Iris pigment epithelial cell (primary cell): Measurements from ENCODE around the gene ASB14.
"Not testable (repeated sequence)": the region's sequence is repeated elsewhere in the genome, so short reads cannot be mapped to it uniquely, and the experiment has no call there.

Experiments used
- DNase-seq: peaks from one replicate; pipeline ENCODE4 v3.0.0-alpha.2; 2011; ENCODE audit warnings: low read depth

ASB14 gene

DNA sequence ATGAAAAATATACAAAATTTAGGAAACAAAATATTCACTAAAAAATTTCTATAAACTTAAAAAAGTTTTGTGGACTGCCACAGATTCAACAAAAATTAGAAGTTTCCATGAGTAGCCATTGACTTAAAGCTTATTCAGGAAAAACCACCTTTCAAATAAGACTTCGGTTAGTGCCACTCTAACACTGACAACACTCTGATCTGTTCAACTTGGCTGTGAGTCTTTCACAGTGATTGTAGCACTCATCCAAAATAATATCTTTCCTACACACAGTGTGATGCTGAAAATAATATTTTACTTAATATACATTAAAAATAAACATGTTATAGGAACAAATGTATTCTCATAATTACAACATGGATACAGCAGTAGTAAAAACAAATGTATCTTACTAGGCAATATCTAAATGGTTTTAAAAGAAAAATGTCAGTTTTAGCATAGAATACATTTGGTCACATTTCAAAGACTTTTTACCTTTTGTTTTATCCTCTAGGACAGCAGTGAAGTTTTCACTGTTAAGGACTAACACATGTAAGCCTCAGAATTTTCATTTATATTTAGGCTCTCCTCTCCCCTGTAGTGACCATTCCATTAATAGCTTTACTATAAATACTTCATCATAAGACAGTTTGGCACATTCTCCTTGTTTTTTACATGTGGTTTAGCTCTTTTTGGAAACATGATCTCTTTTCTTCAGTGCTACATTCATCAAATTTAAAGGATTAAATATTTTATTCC lies at the start of gene ASB14:
TSS of gene ASB14 (minus strand) at position 527 of the 738 bp plus-strand sequence. CDS start 652 bp downstream, outside the sequence.
- DNase-seq: no peak

DNA sequence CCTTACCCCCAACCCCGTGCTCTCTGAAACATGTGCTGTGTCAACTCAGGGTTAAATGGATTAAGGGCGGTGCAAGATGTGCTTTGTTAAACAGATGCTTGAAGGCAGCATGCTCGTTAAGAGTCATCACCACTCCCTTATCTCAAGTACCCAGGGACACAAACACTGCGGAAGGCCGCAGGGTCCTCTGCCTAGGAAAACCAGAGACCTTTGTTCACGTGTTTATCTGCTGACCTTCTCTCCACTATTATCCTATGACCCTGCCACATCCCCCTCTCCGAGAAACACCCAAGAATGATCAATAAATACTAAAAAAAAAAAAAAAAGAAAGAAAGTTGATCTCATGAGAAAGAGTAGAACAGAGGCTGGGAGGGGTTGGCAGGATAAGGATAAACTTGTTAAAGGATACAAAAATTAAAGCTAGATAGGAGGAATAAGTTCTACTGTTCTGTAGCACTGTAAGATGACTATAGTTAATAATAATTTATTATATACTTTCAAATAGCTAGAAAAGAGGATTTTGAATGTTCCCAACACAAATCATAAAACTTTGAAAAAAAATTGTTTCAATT lies 46.7 kb upstream of the ASB14 start:
- not testable (repeated sequence) for DNase-seq

DNA sequence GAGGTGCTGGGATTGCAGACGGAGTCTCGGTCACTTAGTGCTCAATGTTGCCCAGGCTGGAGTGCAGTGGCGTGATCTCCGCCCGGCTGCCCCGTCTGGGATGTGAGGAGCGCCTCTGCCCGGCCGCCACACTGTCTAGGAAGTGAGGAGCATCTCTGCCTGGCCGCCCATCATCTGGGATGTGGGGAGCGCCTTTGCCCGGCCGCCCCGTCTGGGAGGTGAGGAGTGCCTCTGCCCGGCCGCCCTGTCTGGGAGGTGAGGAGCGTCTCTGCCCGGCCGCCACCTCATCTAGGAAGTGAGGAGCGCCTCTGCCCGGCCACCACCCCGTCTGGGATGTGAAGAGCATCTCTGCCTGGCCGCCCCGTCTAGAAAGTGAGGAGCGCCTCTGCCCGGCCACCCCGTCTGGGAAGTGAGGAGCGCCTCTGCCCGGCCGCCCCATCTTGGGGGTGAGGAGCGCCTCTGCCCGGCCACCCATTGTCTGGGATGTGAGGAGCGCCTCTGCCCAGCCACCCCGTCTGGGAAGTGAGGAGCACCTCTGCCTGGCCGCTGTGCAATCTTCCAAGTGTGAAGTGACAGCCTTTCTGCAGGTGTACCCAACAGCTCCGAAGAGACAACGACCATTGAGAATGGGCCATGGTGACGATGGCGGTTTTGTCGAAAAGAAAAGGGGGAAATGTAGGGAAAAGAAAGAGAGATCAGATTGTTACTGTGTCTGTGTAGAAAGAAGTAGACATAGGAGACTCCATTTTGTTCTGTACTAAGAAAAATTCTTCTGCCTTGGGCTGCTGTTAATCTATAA lies 46.0 kb upstream of the ASB14 start:
- DNase-seq: not testable (repeated sequence)

DNA sequence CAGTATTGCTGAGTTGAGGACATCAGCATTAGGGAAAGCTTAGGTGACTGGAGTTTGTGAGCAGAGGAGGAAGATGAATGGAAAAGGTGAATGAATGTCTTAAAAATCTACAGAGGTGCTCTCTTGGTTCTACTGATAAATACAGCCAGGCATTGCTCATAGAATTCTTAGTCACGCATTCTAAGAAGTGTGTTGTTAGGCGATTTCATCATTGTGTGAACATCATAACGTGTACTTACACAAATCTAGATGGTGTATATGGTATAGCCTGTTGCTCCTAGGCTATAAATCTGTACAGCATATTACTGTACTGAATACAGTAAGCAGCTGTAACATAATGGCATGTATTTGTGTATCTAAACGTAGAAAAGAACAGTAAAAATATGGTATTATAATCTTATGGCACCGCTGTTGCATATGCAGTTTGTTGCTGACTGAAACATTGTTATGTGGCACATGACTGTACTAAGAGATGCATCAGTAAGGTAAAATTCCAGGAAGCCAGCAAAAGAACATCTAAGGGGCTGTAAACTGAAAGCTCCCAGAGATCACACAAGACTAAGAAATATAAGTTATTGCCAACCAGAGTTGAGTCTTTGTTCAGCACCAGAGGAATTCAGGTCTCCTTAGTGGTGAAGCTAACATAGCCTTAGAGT lies 42.9 kb upstream of the ASB14 start:
- DNase-seq: no peak

DNA sequence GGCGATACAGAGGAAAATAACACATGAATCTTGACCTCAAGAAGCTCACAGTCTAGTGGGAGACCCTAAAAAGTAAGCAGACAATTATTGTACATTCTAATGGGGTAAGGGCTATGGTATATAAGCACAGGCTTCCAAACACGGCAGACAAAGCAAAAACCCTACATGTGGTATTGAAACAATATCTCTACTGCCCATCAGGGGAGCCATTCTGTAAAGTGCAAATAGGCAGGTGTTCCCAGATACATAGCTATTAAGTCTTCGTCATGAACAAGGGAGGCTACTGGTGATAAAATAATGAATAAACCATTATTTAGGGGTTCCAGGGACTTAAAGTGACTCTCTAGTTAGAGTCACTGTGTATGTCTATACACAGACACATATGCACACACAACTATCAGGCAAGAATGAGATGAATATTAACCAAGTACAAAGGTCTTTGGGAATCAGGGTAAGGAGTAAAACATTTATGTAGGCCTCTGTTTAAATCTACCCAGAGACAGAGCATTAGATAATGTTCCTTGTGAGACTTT lies 38.7 kb upstream of the ASB14 start:
- DNase-seq: no peak

DNA sequence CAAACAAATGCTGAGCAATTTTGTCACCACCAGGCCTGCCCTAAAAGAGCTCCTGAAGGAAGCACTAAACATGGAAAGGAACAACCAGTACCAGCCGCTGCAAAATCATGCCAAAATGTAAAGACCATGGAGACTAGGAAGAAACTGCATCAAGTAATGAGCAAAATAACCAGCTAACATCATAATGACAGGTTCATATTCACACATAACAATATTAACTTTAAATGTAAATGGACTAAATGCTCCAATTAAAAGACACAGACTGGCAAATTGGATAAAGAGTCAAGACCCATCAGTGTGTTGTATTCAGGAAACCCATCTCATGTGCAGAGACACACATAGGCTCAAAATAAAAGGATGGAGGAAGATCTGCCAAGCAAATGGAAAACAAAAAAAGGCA lies 34.0 kb upstream of the ASB14 start:
- DNase-seq: not testable (repeated sequence)

DNA sequence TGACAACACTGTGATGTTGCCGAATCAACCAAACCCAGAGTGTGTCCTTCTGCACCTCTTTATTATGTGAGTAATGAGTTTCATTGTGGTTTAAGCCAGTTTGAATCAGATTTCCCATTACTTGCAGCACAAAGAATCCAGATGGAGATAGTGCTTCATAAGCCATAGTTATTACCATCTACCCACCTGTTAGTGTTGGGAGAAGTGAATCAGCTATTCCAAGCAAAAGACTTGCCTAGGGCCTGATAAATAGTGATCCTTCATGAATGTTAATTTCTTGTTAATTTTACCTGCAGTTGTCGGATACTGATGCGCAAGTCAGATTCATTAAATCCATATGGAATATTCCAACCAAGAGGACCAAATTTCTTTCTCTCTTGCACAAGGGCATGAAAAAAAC lies 21.7 kb upstream of the ASB14 start:
- no peak for DNase-seq

DNA sequence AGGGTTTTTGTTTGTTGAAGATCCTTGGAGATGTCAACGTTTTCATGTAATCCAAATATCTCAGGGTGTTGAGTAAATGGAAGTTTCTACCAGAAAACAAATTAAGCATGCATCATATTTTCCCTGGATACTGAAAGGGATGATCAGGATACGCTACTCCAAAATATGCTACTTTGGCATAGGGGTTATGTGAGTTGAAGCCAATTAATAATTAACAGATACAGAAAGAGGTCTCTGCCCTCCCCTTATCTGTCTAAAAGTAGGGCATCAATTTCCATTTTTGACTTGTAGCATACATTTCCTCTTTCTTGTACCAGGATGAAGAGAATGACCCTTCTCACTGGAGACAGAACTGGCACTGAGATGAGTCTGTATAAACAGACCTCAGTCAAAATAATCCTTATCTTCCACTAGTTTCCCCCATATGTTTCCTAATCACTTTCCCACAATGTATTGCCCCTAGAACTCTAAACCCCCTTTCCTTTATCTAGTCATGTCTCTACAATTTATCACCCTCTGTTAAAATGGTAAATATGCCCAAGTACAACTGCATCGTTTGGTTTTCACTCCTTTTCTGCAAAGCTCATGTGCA lies 17.4 kb upstream of the ASB14 start:
- DNase-seq: no peak

DNA sequence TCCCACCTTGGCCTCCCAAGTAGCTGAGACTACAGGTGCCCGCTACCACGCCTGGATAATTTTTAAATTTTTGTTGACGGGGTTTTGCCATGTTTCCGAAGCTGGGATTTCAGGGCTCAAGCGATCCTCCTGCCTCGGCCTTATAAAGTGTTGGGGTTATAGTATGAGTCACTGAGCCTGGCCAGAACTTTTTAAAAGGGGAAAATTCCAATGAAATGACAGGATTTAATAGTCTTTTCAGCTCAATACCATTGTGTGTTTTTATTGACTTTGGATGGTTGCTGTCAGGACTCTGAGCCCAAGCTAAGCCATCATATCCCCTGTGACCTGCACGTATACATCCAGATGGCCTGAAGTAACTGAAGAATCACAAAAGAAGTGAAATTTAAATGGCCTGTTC lies 11.0 kb upstream of the ASB14 start:
- DNase-seq: peak; percentile 35

DNA sequence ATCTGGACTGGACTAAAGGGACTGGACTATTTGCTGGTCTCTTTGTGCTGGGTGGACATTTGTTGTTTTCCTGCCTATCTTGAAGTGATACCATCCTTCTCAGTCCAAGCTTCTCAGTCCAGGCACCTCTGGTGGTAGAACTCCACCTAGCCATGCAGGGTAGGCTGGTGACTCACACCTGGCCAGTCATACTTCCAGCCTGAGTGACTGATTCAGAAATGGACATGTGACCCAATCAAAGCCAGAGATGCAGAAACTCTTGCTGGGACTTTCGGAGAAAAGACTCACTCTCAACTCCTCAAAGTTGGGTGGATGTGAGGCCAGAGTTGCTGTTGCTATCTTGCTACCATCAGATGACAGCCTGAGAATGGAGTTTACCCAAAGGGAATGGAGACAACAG lies 5.6 kb upstream of the ASB14 start:
- peak; percentile 62 for DNase-seq

DNA sequence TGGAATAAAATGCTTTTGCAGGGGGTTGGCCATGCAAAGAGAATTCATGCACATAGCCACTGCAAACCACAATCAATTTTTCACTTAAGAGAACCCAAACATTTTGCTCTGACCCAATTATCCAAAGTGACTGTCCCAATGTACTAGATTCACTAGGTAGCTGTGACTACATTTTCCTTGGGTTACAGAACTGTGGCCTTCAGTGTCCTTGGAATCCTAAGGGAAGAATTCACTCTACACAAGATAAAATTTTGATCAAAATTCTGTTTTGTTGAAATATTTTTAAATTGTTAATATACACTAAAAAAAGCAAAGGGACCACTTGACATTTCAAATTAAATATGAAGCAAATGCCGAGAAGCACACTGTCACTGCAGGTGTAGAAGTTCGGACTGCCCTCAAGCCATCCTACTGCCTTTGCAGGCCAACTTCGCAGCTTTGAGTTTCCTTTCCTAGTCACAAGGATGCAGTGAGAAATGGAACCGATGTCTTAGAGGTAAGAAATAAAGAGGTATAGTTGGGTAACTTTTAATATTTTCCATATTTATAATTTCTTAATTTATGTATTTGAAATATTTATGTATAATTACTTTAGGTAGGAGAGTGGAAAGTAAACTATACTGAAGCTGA lies 527 bp upstream of the ASB14 start:
- no peak for DNase-seq

DNA sequence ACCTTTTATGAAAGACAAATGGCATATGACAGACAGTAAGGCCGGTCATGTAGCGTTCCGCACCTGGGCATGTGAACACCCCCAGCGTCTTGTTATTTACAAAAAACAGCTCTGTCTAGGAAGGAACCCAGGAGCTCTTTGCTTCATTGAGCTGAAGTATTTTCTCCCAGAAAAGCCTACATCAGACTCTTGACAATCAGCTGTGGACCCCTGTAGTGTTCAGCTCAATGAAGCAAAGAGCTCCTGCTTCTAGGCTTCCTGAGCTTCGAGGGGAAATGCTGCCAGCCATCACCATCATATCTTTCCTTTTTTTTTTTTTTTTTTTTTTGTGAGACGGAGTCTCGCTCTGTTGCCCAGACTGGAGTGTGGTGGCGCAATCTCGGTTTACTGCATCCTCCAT lies 4.1 kb downstream of the ASB14 start:
- DNase-seq: no peak

DNA sequence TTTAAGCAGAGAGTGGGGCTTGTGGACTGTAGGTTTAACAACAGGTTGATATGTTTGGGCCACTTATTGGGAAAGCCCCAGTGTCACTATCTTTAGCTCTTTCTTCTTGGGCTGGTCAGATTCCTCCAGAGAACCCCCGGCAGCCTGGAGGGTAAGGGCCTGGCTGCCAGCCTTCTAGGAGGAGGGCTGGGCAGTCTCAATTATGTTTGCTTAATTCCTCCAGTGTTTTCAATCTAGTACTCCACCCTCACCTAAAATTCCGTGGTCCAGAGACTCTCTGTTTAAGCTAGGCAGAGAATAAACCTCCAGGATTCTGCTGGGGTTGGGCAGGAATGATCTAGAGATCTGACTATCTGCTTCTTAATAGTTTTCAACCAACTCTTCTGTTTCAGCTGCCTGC lies 5.3 kb downstream of the ASB14 start:
- no peak for DNase-seq

DNA sequence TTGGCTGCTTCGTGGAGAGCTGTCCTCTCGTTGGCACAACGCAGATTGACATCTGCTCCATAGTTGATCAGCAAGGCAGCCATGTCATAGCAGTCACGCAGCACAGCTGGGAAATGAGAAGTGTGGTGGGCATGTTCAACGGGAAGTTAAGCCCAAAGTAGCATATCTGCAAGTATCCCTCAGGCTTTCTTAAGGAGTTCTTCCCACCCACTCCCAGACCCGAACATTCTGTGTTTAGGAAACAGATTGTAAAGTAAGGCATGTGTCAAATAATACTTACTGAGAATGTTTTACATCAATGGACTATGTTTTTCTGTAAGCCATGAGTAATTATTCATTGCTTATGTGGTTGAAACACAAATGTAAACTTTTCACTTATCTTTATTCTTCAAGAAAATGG lies 9.2 kb downstream of the ASB14 start:
- no peak for DNase-seq

DNA sequence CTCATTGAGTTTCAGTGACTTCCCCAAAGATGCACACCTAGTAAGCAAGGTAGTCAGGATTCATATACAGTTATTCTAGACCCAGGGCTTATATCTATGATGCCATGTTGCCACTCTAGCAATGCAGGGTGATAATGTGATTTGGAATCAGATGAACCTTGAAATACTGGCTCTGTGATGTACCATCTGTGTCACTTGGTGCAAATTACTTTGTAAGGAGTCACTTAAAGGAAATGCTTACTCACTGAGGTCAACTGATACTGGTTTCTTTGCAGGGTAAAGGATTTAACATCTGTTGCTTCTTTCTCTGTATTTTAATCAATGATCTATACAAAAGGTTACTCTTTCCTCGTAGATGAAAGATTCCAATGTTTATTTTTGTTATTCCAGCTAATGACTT lies 10.8 kb downstream of the ASB14 start:
- DNase-seq: peak; percentile 37

DNA sequence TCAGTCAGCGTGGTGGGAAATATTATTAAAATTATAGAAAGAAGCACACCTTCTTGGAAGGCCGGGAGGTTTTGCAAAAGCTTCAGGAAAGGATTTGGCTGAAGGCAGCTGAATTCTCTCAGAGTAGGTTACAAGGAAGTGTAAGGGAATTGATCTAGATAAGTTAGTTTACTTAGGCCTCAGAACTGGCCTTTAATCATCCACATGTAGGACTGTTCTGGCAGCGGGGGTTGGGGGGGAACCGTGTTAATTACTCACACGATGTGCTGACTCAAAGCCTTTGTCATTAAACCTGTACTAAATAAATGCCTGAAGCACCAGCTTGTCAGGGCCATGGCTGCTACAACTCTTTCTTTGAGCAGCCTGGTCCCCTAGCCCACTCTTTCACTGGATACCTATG lies 12.8 kb downstream of the ASB14 start:
- DNase-seq: no peak

DNA sequence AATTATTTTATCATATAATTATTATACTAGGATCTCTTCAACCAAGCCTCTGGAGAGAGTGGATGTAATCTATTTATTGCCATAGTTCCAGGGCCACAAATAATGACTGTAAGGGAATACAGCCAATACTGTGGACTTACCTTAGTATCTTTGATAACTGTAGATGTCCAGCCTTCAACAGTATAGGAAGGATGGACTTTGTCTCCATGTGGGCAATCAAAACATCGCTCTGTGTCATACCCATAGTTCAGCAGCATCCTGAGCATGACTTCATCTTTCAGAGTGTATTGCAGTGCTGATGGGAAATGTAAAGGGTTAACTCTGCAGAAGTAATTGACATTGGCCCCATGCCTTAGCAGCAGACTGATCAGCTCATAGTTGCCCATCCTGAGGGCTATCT lies 14.2 kb downstream of the ASB14 start:
- DNase-seq: no peak

DNA sequence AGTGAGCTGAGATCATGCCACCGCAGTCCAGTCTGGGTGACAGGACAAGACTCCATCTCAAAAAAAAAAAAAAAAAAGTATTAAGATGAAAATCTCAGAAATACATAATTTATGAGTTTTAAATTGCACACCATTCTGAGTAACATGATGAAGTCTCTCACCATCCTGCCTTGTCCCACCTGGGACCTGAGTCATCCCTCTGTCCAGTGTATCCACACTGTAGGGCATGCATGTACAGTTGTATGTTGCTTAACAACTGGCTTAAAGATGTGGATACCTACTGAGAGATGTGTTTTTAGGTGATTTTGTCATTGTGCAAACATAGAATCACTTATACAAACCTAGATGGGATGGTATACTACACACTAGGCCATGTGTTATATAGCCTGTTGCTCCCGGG lies 17.1 kb downstream of the ASB14 start:
- no peak for DNase-seq

DNA sequence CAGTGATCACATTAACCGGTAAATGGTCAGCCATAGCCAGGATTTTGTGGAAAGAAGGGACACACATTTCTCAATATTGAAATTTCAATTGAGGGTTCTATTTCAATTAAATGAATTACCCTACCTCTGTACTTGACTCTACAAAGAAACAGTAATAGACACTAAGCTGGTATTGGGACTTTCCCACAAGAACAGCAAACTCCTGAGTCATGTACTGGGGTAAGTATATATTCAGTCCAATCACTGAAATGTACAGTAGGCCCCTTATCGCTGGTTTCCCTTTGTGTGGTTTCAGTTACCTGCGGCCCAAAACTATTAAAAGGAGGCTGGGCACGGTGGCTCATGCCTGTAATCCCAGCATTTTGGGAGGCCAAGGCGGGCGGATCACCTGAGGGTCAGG lies 17.6 kb downstream of the ASB14 start:
- DNase-seq: peak; percentile 10

DNA sequence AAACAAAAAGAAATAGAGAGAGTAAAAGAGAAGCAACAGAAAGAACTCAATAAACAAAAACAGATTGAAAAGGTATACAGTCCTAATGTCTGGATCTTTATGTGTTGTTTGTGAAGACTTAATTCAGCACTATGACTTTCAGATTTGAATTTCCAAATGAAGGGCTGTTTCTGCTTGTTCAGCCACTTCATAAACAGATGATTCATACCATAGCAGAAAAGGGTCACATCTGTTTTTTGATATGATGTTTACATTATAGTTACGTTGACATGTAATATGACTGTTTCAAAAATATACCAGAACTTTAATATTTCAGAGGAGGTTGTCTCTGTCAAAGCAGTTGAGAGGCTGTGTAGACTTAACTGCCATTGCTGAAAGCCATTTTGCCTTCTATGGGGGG lies 24.1 kb downstream of the ASB14 start:
- peak; percentile 72 for DNase-seq

DNA sequence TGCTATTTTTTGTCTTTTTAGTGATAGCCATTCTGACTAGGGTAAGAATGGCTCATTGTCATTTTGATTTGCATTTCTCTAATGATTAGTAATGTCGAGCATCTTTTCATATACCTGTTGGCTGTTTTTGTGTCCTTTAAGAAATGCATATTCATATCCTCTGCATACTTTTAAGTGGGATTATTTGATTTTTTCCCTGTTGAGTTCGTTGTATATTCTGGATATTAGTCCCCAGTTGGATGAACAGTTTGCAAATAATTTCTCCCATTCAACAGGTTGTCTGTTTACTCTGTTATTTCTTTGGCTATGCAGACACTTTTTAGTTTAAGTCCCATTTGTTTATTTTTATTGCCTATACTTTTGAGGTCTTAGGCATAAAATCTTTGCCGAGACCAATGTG lies 30.6 kb downstream of the ASB14 start:
- DNase-seq: no peak

DNA sequence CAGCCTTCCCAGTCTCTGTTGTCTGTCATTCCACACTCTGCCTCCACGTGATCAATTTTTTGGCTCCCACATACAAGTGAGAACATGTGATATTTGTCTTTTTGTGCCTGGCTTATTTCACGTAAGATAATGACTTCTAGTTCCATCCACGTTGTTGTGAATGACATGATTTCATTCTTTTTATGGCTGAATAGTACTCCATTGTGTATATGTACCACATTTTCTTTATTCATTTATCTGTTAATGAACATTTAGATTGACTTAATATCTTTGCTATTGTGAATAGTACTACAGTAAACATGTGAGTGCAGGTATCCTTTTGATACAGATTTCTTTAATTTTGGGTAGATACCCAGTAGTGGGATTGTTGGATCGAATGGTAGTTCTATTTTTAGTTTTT lies 31.4 kb downstream of the ASB14 start:
- no peak for DNase-seq
